HepG2 (cell line): Measurements from ENCODE around the gene GTF2A1. TPM values are rescaled to one million over a fixed set of nuclear protein-coding genes. Genes with fewer than 3 reads are reported as not detected.

Experiments
- ATAC-seq: fragments of 200-7000 bp; cut with Tn5 transposase; 3 replicates; pipeline ENCODE4 v1.9.1; 2020; ENCODE audit warnings: mild to moderate bottlenecking, moderate library complexity
- BruUV-seq: library from RNA; stranded (reverse); fragments of 400-500 nt; replicated peaks from 2 replicates; lab custom pipeline; 2021; lab: Mats Ljungman, UMichigan
- CTCF ChIA-PET: fragments of 300-600 bp; formaldehyde crosslinking; extraction: SDS; loops from one replicate; lab custom pipeline; 2021; ENCODE audit warnings: low total read pairs, inconsistent platforms, low intra/inter-chr PET ratio; lab: Yijun Ruan, JAX
- POLR2A ChIA-PET: fragments of 350-600 bp; sonication (Branson Sonifier 250); formaldehyde crosslinking; loops from one replicate; lab custom pipeline; 2020; ENCODE audit warnings: antibody characterized with exemption, inconsistent platforms; lab: Yijun Ruan, JAX
- DNase-seq: peaks from one replicate; pipeline ENCODE4 v3.0.0-alpha.2; 2015; ENCODE audit warnings: low spot score
- FAIRE-seq: peaks from 3 replicates; lab custom pipeline; 2011; peaks lifted over from hg19 to GRCh38; lab: Jason Lieb, UNC
- H2AFZ ChIP-seq: one replicate; pipeline ENCODE4 v1.6.1; 2011; ENCODE audit warnings: low read length, inconsistent platforms
- H3K27ac ChIP-seq: fragments of 300-600 bp; 3 replicates; pipeline ENCODE4 v1.8.0; 2011; ENCODE audit warnings: mixed run types, mild to moderate bottlenecking, mixed read lengths, low read length, inconsistent platforms; ENCODE audit not compliant: insufficient read depth; ENCODE audit errors: extremely low read length
- H3K27me3 ChIP-seq, 2 experiments: fragments of 200-600 bp in 1 of 2; 2 replicates in 1 of 2; 3 replicates in 1 of 2; pipeline versions ENCODE4 v1.6.0 to v1.8.0; 2011; ENCODE audit warnings: low read length in 2 of 2, mild to moderate bottlenecking in 2 of 2, moderate library complexity in 2 of 2, inconsistent platforms in 1 of 2; ENCODE audit not compliant: insufficient read depth in 2 of 2, control insufficient read depth in 1 of 2
- H3K36me3 ChIP-seq, 2 experiments: fragments of 200-600 bp in 1 of 2; replicated peaks in 1 of 2; 2 replicates in 1 of 2; 3 replicates in 1 of 2; pipeline versions ENCODE4 v1.5.1 to v1.8.0; 2011; ENCODE audit warnings: low read length in 2 of 2, inconsistent platforms in 1 of 2; ENCODE audit not compliant: insufficient read depth in 2 of 2, control insufficient read depth in 1 of 2
- H3K4me1 ChIP-seq: 2 replicates; pipeline ENCODE4 v1.5.1; 2012; ENCODE audit warnings: low read length, inconsistent platforms; ENCODE audit not compliant: insufficient read depth
- H3K4me2 ChIP-seq: 2 replicates; pipeline ENCODE4 v1.6.0; 2011; ENCODE audit warnings: low read depth, low read length, inconsistent platforms
- H3K4me3 ChIP-seq, 3 experiments: fragments of 200-600 bp in 1 of 3; sonication (generic), shearing (Covaris generic) in 1 of 3; replicated peaks in 1 of 3; 2 replicates each; pipeline ENCODE4 v1.5.1; 2011 to 2016; ENCODE audit warnings: low read length in 3 of 3, inconsistent platforms in 2 of 3, low read depth in 2 of 3, mild to moderate bottlenecking in 2 of 3, control low read depth in 1 of 3, mixed read lengths in 1 of 3; ENCODE audit not compliant: insufficient read depth in 1 of 3
- H3K79me2 ChIP-seq: one replicate; pipeline ENCODE4 v1.6.1; 2011; ENCODE audit warnings: low read length, inconsistent platforms; ENCODE audit not compliant: insufficient read depth
- H3K9ac ChIP-seq: 2 replicates; pipeline ENCODE4 v1.6.0; 2011; ENCODE audit warnings: mild to moderate bottlenecking, low read depth, low read length, inconsistent platforms; ENCODE audit not compliant: insufficient read depth
- H3K9me3 ChIP-seq: 2 replicates; pipeline ENCODE4 v1.5.1; 2012; ENCODE audit warnings: mild to moderate bottlenecking, low read length
- H4K20me1 ChIP-seq: 2 replicates; pipeline ENCODE4 v1.6.0; 2011; ENCODE audit warnings: inconsistent platforms, mild to moderate bottlenecking, low read length, moderate library complexity; ENCODE audit not compliant: insufficient read depth
- NKX3-1 ChIP-seq: sonication (generic); formaldehyde crosslinking; IDR thresholded peaks from 2 replicates; pipeline ENCODE4 v1.5.0; 2020; ENCODE audit warnings: missing genetic modification reagents
- POLR2AphosphoS5 ChIP-seq: IDR thresholded peaks from 2 replicates; pipeline ENCODE4 v1.6.1; 2012; ENCODE audit warnings: low read depth, low read length
- PTBP1 ChIP-seq: fragments of 200-400 bp; formaldehyde crosslinking; IDR thresholded peaks from 2 replicates; pipeline ENCODE4 v1.6.1; 2018; ENCODE audit warnings: low read length, low read depth; ENCODE audit not compliant: poor library complexity, severe bottlenecking
- ZBTB43 ChIP-seq: sonication (generic); formaldehyde crosslinking; conservative IDR thresholded peaks from 2 replicates; pipeline ENCODE4 v1.4.0; 2020; ENCODE audit warnings: missing genetic modification reagents
- ZNF24 ChIP-seq: fragments of 450-650 bp; IDR thresholded peaks from 2 replicates; pipeline ENCODE4 v1.6.1; 2017; ENCODE audit warnings: antibody characterized with exemption, mild to moderate bottlenecking
- ZNF282 ChIP-seq: fragments of 450-650 bp; IDR thresholded peaks from 2 replicates; pipeline ENCODE4 v1.6.1; 2018; ENCODE audit not compliant: partially characterized antibody
- WGBS: methylation state at CpG from one replicate; pipeline ENCODE4 v1.1.6; 2017; ENCODE audit warnings: low lambda C conversion rate; 5-methylcytosine and 5-hydroxymethylcytosine counted together
- in situ Hi-C: cut with HindIII; loops from 2 replicates; pipeline ENCODE4 v1.10.0; 2017; ENCODE audit warnings: low pct_unique_long_range_greater_than_20kb; ENCODE audit not compliant: extremely low pct_ligation_motif_present
- intact Hi-C: fragments of 100-400 bp; cut with micrococcal nuclease; formaldehyde crosslinking; loops from one replicate; pipeline ENCODE4 v1.10.0; 2022; ENCODE audit not compliant: unreplicated experiment
- polyA plus RNA-seq, 8 experiments: library from polyadenylated mRNA; depleted of rRNA in 3 of 8; stranded (reverse) in 7 of 8; unstranded in 1 of 8; fragments of >200 nt; fragmentation: Illumina TruSeq in 4 of 8; extraction: Trizol in 4 of 8; gene quantifications; 2 replicates each; pipeline versions ENCODE4 v1.2.1 to v1.2.3, GENCODE V29; 2011 to 2016; ENCODE audit warnings: low read depth in 4 of 8, missing spikeins in 1 of 8, mixed read lengths in 1 of 8; ENCODE audit not compliant: insufficient read depth in 1 of 8
- total RNA-seq, 5 experiments: library from RNA; depleted of rRNA; stranded (reverse); fragments of >200 nt; fragmentation: Illumina TruSeq; extraction: Trizol; gene quantifications; 2 replicates each; pipeline ENCODE4 v1.2.3, GENCODE V29; 2016; ENCODE audit warnings: low read depth in 1 of 5
- TF ChIP-seq, protein P1 (sequence below): sonication (generic); formaldehyde crosslinking; IDR thresholded peaks from 2 replicates; pipeline ENCODE4 v1.5.1; 2020; ENCODE audit warnings: mild to moderate bottlenecking, moderate library complexity, missing genetic modification reagents
- TF ChIP-seq, protein P2 (sequence below): sonication (generic); formaldehyde crosslinking; conservative IDR thresholded peaks from 2 replicates; pipeline ENCODE4 v1.4.0; 2020; ENCODE audit warnings: mild to moderate bottlenecking, missing genetic modification reagents, moderate library complexity

The GTF2A1 gene
- total and polyA plus RNA-seq, 2 of the 13 experiments (the other 11 are each of a cell fraction or from before 2014, with no cell fraction given): 14.9 to 17.5 TPM

DNA sequence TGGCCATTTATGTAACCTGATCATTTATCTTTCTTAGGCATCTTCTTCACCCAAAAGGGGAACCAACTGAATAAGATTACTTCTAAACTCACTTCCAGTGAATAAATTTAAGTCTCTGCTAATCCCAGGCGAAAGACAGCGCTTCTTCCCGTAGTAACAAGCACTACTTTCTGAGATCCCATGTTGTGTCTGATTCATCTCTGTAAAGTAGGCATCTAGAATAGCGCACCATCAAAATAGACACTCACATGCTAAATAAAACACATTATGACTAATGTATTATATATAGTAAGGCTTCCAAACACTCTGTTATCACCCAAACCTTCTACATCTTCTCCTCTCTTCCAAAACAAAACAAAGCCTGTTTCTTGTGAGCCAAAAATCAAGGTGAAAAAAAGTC lies 15.1 kb downstream of the GTF2A1 start:
- TF ChIP-seq ZNF282 (no peak), ZBTB43 (CRISPR knock-in tag) (no peak), POLR2AphosphoS5 (no peak), ZNF24 (no peak), PTBP1 (no peak), NKX3-1 (CRISPR knock-in tag) (no peak)
- TF ChIP-seq, protein P1, sequence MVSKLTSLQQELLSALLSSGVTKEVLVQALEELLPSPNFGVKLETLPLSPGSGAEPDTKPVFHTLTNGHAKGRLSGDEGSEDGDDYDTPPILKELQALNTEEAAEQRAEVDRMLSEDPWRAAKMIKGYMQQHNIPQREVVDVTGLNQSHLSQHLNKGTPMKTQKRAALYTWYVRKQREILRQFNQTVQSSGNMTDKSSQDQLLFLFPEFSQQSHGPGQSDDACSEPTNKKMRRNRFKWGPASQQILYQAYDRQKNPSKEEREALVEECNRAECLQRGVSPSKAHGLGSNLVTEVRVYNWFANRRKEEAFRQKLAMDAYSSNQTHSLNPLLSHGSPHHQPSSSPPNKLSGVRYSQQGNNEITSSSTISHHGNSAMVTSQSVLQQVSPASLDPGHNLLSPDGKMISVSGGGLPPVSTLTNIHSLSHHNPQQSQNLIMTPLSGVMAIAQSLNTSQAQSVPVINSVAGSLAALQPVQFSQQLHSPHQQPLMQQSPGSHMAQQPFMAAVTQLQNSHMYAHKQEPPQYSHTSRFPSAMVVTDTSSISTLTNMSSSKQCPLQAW (CRISPR knock-in tag): no peak
- TF ChIP-seq, protein P2, sequence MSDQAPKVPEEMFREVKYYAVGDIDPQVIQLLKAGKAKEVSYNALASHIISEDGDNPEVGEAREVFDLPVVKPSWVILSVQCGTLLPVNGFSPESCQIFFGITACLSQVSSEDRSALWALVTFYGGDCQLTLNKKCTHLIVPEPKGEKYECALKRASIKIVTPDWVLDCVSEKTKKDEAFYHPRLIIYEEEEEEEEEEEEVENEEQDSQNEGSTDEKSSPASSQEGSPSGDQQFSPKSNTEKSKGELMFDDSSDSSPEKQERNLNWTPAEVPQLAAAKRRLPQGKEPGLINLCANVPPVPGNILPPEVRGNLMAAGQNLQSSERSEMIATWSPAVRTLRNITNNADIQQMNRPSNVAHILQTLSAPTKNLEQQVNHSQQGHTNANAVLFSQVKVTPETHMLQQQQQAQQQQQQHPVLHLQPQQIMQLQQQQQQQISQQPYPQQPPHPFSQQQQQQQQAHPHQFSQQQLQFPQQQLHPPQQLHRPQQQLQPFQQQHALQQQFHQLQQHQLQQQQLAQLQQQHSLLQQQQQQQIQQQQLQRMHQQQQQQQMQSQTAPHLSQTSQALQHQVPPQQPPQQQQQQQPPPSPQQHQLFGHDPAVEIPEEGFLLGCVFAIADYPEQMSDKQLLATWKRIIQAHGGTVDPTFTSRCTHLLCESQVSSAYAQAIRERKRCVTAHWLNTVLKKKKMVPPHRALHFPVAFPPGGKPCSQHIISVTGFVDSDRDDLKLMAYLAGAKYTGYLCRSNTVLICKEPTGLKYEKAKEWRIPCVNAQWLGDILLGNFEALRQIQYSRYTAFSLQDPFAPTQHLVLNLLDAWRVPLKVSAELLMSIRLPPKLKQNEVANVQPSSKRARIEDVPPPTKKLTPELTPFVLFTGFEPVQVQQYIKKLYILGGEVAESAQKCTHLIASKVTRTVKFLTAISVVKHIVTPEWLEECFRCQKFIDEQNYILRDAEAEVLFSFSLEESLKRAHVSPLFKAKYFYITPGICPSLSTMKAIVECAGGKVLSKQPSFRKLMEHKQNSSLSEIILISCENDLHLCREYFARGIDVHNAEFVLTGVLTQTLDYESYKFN: no peak
- no peak for ATAC-seq
- CTCF ChIA-PET: no interaction called here

More for the DNA sequence above, 15.1 kb downstream of the GTF2A1 start:
- Histone ChIP-seq H3K4me1 (no peaks in the 10 kb centered on the region), H3K9me3 (no peaks in the 10 kb centered on the region), H3K79me2 (peaks cover 26% of the 10 kb centered on the region), H3K4me3 (no peak overlapping the region), H3K9ac (no peak overlapping the region), H3K36me3 (peaks cover 4 to 58% of the 10 kb centered on the region in 2 experiments), H2AFZ (no peak overlapping the region), H3K27me3 (no peaks in the 10 kb centered on the region), H4K20me1 (0 out of 2 replicates have a peak, but pooled peaks cover 6% of the 10 kb centered on the region), H3K4me2 (no peak overlapping the region), H3K27ac (no peak overlapping the region)
- 100% methylated on average over 4 of the region's 4 CpGs for WGBS
- in situ Hi-C loops (no loop called here), intact Hi-C loops (no loop called here)
- DNase-seq (no peak), FAIRE-seq (no peak)
- BruUV-seq: no TSS peak
- POLR2A ChIA-PET: no interaction called here
